ENCODE results near the gene CES5A.
"Not testable (repeated sequence)": the region's sequence is repeated elsewhere in the genome, so short reads cannot be mapped to it uniquely, and the experiment has no call there.

The CES5A gene

DNA sequence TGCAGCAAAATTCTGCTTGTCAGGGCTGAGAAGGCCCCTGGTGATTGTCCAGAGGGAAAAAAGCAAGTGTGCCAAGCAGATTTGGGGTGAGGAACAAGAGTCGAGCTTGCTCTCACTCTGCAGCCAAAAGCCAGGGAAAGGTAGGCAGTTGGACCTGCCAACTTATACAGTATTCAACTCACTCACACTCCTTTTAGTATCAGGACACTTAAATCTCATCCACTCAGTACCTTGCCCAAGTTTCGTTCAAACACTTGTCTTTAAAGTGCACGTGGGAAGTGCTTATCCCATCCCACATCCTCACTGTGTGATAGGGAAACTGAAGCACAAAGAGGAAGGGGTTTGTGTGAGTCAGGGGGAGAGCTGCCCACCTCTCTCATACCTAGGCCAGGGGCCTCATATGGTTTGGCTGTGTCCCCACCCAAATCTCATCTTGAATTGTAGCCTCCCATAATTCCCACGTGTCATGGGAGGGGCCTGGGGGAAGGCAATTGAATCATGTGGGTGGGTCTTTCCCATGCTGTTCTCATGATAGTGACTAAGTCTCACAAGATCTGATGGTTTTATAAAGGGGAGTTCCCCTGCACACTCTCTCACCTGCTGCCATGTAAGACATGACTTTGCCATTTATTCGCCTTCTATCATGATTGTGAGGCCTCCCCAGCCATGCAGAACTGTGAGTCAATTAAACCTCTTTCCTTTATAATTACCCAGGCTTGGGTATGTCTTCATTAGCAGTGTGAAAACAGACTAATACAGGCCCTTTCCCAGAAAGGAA lies 25.6 kb upstream of the CES5A start:
- no peak overlapping the region for H3K4me3 Mint-ChIP-seq
- H3K9me3 Mint-ChIP-seq: peaks cover 17% of the 10 kb centered on the region
- CTCF ChIA-PET: no interaction called here
- no peaks in the 10 kb centered on the region for H3K4me1 Mint-ChIP-seq
- H3K27me3 Mint-ChIP-seq: no peaks in the 10 kb centered on the region
- no peaks in the 10 kb centered on the region for H3K36me3 Mint-ChIP-seq
- no peak for DNase-seq
- H3K27ac Mint-ChIP-seq: no peak overlapping the region

DNA sequence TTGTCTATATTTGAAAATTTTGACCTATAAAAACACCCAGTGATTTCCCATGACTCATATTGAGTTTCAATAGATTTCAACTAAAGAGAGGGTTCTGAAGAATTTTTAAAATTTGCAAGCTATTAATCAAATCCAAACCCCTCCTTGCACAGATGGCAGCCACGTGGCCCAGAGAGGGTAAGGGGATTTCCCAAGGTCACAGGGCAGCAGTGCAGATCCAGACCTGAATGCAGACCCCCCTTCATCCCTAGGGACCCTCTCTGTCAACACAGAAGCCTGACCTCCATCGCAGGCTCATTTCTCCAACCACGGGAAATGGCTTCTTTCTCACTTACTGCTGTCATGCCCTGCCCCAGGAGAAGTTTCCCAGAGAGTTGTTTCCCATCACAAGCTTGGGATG lies 24.7 kb upstream of the CES5A start:
- Mint-ChIP-seq H3K27me3 (no peaks in the 10 kb centered on the region), H3K9me3 (peaks cover 17% of the 10 kb centered on the region), H3K4me1 (no peaks in the 10 kb centered on the region), H3K4me3 (no peak overlapping the region), H3K27ac (no peak overlapping the region), H3K36me3 (no peaks in the 10 kb centered on the region)
- no peak for DNase-seq
- CTCF ChIA-PET: no interaction called here

DNA sequence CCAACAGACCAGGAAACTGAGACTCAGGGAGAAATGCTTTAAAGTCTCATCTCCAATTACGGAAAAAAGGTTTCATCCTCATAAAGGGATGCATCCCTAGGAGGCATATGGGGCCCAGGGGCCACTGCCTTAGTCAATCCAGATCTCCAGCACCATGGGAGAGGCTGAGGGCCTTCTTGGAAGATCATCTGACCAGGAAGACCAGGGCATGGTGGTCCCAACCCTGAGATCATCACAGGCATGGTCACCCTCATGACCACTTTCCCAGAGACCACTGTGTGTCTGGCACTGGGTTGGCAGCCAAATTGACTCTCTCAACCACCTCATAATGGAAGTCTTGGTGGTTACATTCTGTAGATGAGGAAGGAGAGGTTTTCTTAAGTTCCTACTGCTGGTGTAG lies 23.4 kb upstream of the CES5A start:
- Mint-ChIP-seq H3K4me3 (no peak overlapping the region), H3K36me3 (no peaks in the 10 kb centered on the region), H3K27ac (no peak overlapping the region), H3K9me3 (peaks cover 8% of the 10 kb centered on the region), H3K4me1 (no peaks in the 10 kb centered on the region), H3K27me3 (no peaks in the 10 kb centered on the region)
- DNase-seq: no peak
- CTCF ChIA-PET: no interaction called here

DNA sequence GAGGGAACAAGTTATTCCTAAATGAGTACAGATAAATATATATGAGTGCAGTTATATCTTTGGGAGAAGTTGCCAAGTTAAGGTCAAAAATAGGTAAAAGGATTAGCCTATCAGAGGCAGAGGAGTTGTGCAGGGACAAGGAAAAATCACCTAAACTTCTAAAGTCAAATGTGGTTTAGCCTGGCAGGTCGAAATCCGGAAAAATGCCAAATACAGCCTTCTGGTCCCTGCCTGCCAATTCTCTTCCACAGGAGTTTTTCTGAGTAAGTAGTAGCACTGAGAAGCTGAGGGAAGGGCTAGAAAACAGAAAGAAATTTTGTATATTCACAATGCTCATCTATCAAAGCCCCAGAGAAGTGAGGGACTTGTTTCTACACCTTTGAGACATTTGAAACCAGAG lies 17.6 kb upstream of the CES5A start:
- DNase-seq: no peak
- no peaks in the 10 kb centered on the region for H3K27me3 Mint-ChIP-seq
- CTCF ChIA-PET: no interaction called here
- no peak overlapping the region for H3K27ac Mint-ChIP-seq
- no peaks in the 10 kb centered on the region for H3K4me1 Mint-ChIP-seq
- H3K36me3 Mint-ChIP-seq: no peaks in the 10 kb centered on the region
- H3K9me3 Mint-ChIP-seq: peaks cover 23% of the 10 kb centered on the region
- H3K4me3 Mint-ChIP-seq: no peak overlapping the region

DNA sequence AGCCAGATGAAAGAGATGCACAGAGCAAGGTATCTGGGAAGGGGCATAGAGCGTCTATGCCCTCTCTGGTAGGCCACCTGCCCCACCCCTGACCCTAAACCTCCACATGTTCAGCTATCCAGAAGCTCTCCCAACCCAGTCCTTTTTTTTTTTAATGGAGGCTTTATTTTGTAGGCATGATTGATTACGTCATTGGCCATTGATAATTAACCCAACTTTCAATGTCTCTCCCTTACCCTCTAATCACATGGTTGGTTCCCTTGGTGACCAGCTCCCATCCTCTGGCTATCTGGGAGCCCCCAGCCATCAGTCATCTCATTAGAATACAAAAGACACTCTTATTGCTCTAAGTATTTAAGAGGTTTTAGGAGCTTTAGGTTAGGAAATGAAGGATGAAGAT lies 14.3 kb upstream of the CES5A start:
- Mint-ChIP-seq H3K9me3 (peaks cover 23% of the 10 kb centered on the region), H3K27ac (no peak overlapping the region), H3K4me1 (no peaks in the 10 kb centered on the region), H3K27me3 (no peaks in the 10 kb centered on the region), H3K36me3 (no peaks in the 10 kb centered on the region), H3K4me3 (no peak overlapping the region)
- CTCF ChIA-PET: no interaction called here
- DNase-seq: no peak

DNA sequence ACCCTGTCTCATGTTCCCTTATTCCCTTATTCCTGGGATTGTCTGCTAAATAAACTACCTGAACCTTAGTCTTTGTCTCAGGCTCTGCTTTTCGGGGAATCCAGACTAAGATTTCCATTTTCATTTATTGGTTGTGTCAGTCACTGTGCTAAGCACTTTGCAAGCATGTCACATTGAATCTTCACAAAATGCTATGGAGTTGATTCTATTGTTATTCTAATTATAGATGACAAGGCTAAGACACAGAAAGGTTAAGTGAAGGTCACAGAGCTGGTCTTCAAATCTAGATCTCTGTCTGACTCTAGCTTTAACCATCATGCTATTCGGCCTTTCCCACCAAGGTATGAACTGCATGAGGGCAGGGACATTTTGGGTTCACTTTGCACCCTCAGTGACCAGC lies 13.4 kb upstream of the CES5A start:
- CTCF ChIA-PET: no interaction called here
- no peaks in the 10 kb centered on the region for H3K4me1 Mint-ChIP-seq

DNA sequence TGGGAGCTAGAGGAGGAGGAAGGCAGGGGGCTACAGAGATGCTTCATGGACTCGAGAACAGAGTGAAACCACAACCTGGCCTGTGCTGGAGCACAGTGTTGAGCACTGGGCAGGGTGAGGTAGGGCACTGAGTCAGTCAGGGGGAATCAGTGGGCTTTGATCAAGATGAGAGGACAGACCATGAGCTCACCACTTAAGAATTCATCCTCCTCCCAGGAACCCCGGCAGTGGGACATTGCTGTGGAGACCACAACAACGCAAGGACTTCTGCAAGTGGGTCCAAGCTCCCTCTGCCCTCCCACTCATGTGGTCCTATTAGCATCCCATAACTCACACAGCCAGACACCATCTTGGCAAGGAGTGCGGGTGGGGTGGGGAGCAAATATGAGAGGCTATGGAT lies 1.7 kb upstream of the CES5A start:
- H3K27ac Mint-ChIP-seq: no peak overlapping the region
- no peaks in the 10 kb centered on the region for H3K9me3 Mint-ChIP-seq
- peaks cover 3% of the 10 kb centered on the region for H3K27me3 Mint-ChIP-seq
- no peaks in the 10 kb centered on the region for H3K36me3 Mint-ChIP-seq
- CTCF ChIA-PET: no interaction called here
- H3K4me3 Mint-ChIP-seq: no peak overlapping the region
- no peaks in the 10 kb centered on the region for H3K4me1 Mint-ChIP-seq
- DNase-seq: no peak

More for the DNA sequence above, 13.4 kb upstream of the CES5A start:
- DNase-seq: no peak
- Mint-ChIP-seq H3K27ac (no peak overlapping the region), H3K36me3 (no peaks in the 10 kb centered on the region), H3K9me3 (peaks cover 23% of the 10 kb centered on the region), H3K27me3 (no peaks in the 10 kb centered on the region), H3K4me3 (no peak overlapping the region)

DNA sequence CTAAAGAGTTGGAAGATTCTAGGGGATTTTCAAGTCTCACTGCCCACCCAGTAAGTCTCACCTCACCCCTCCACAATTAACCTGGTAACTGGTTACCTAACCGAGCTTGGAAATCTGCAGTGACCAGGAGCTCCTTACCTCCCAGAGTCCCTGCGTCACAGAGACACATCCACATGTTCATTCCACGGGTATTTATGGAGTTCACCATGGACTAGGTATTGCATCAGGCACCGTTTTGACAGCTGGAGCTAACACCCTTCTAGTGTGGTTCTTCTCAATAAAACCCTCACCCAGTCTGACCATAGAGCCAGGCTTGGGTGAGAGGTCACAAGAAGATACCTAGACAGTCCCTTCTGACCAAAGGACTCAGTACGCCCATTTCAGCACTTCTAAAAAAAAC lies 2.1 kb downstream of the CES5A start:
- DNase-seq: no peak
- Mint-ChIP-seq H3K4me1 (no peaks in the 10 kb centered on the region), H3K27me3 (peaks cover 3% of the 10 kb centered on the region), H3K4me3 (no peak overlapping the region), H3K9me3 (no peaks in the 10 kb centered on the region), H3K36me3 (no peaks in the 10 kb centered on the region), H3K27ac (no peak overlapping the region)
- CTCF ChIA-PET: interaction anchor here (1.0 kb wide), 1 partner anchor 408 kb away, joined by 5 read pairs; no protein-coding TSS in a partner anchor

DNA sequence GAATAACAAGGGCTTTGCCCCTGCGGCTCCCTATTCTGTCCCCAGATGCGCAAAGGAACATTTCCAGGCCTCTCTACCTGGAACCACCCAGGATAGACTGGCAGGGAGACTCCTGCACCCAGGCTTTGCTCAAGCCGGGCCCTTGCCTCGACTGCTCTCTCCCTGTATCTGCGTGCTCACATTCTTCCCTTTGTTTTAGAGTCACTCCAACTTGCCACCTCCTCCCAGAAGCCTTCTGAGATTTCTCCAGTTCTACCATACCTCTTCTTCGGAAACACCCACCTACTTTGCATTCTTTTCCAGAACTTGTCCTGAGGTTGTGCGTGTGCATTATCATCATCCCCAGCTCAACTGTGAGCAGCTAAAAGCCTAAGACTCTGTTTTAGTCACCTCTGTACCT lies 3.0 kb downstream of the CES5A start:
- Mint-ChIP-seq H3K9me3 (no peaks in the 10 kb centered on the region), H3K36me3 (no peaks in the 10 kb centered on the region), H3K27ac (no peak overlapping the region), H3K27me3 (peaks cover 3% of the 10 kb centered on the region), H3K4me3 (no peak overlapping the region), H3K4me1 (no peaks in the 10 kb centered on the region)
- CTCF ChIA-PET: interaction anchor here (1.0 kb wide), 1 partner anchor 407 kb away, joined by 5 read pairs; no protein-coding TSS in a partner anchor
- no peak for DNase-seq

DNA sequence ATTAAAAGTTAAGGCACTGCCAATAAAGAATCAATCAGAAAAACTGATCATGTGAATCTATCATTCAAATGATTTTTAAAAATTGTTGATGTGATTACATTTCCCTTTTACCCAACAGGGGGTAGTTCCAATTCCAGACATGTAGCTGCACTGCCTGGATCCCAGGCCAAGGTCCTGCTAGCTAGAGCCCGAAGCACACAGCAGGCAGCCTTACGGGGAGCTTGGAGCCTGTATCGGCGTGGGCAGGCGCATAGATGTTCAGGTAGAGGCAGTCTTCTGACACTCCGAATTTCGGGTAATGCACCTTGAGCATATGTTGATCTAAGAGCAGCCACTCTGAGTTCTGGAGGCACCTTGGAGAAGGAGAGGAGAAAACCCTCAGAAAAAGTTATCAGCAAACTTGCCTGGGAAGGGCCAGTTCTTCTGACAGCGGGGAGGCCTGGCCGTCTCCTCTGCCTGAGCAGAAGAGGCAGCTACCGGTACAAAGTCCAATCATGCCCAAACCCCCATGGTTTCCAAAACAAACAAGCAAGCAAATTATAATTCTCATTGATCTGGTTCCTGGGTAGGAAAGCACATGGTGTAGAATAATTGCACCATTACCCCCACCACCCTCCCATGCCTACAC lies 3.6 kb downstream of the CES5A start:
- Mint-ChIP-seq H3K27ac (no peak overlapping the region), H3K4me1 (no peaks in the 10 kb centered on the region), H3K4me3 (no peak overlapping the region), H3K9me3 (no peaks in the 10 kb centered on the region), H3K36me3 (no peaks in the 10 kb centered on the region), H3K27me3 (peaks cover under 1% of the 10 kb centered on the region)
- CTCF ChIA-PET: no interaction called here
- no peak for DNase-seq

DNA sequence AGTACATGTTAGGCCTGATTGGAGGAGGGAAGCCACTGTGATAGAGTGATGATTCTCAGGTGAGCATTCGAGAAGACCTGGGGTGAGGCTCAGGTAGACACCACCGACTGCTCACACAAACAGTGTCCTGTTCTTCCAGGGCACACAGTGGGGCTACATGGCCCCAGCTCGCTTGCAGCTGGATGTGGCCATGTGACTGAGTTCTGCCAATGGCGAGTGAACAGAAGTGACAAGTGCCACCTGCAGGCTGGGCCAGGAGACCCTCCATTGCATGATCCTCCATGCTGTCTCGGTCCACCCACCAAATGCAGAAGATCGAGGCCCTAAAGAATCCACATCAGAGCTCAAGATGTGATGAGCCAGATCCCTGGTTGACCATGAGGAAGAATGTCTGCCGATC lies 6.2 kb downstream of the CES5A start:
- CTCF ChIA-PET: no interaction called here
- no peaks in the 10 kb centered on the region for H3K4me1 Mint-ChIP-seq
- no peak for DNase-seq
- H3K9me3 Mint-ChIP-seq: no peaks in the 10 kb centered on the region
- no peak overlapping the region for H3K27ac Mint-ChIP-seq
- no peaks in the 10 kb centered on the region for H3K36me3 Mint-ChIP-seq
- H3K4me3 Mint-ChIP-seq: no peak overlapping the region
- no peaks in the 10 kb centered on the region for H3K27me3 Mint-ChIP-seq

DNA sequence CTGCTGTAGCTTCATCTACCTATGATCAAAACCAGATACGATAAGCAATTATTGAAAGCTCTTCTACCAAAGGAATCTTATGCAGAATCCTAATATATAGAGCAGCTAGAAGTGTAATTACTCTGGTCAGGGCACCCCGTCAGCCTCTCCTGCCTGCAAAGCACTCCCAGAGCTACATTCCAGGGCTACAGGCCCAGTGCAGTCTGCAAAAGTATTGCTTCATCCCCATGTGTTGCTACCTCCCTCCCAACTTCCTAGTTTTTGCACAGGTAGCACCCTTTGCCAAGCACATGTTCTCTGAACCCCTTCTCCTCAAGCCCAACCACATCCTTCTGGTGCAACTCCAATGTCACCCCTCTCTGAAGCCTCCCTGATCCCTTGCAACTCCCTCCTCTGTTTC lies 7.0 kb downstream of the CES5A start:
- CTCF ChIA-PET: no interaction called here
- Mint-ChIP-seq H3K36me3 (no peaks in the 10 kb centered on the region), H3K9me3 (no peaks in the 10 kb centered on the region)

DNA sequence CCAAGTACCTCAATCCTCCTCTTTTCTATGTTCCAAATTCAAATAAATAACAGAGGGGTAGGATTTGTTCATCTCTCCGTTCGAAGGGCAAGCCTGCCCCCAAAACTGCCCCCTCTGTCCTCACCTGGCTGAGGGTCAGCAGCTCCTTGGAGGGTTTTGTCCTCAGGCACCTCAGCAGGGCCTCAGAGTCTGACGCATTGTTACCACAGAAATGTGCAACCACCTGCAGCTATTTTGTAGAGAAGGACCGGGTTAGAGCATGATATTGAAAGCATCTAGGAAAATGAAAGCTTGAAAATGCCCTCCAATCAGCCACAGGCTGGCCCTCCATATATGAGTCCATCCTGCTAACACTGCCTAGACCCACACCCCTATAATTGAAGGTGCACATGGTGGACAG lies 13.9 kb downstream of the CES5A start:
- H3K4me1 Mint-ChIP-seq: no peaks in the 10 kb centered on the region
- H3K36me3 Mint-ChIP-seq: no peaks in the 10 kb centered on the region
- H3K4me3 Mint-ChIP-seq: no peak overlapping the region
- CTCF ChIA-PET: no interaction called here
- no peaks in the 10 kb centered on the region for H3K9me3 Mint-ChIP-seq
- no peak overlapping the region for H3K27ac Mint-ChIP-seq
- no peak for DNase-seq
- H3K27me3 Mint-ChIP-seq: no peaks in the 10 kb centered on the region

More for the DNA sequence above, 7.0 kb downstream of the CES5A start:
- H3K4me3 Mint-ChIP-seq: no peak overlapping the region
- no peaks in the 10 kb centered on the region for H3K4me1 Mint-ChIP-seq
- no peak for DNase-seq
- H3K27me3 Mint-ChIP-seq: no peaks in the 10 kb centered on the region
- no peak overlapping the region for H3K27ac Mint-ChIP-seq

DNA sequence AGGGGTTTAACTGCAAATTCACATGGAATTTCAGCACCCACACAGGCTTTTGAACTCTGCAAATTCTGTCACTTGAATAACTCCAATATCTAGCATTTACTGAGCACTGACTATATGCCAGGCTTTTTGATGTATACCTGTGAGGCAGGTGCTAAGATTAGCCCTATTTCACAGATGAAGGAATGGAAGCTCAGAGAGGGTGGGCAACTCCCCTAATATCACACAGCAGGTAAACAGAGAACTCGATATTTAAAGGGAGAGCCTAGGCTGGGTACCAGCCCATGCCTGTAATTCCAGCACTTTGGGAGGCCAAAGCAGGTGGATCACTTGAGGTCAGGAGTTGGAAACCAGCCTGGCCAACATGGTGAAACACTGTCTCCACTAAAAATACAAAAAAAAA lies 17.5 kb downstream of the CES5A start:
- H3K9me3 Mint-ChIP-seq, H3K27me3 Mint-ChIP-seq, H3K36me3 Mint-ChIP-seq, DNase-seq, CTCF ChIA-PET, H3K27ac Mint-ChIP-seq, H3K4me1 Mint-ChIP-seq, H3K4me3 Mint-ChIP-seq: not testable (repeated sequence)

DNA sequence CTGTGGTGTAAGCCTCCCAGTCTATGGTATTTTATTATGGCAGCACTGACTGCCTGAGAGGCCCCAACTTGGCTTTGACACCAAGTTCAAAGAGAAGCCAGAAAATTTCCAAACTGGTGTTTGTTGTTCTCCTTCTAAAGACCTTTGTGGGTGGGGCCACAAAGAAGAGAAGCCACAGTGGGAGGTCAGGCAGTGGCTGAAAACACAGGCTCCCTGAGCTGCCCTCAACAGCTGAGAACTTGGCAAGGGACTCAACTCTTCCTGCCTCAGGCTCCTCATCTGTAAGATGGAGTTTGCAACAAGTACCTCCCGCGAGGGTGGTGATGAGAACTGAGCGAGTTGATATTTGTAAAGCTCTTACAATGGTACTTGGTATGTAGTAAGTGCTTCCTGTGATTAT lies 18.2 kb downstream of the CES5A start:
- Mint-ChIP-seq H3K27me3 (no peaks in the 10 kb centered on the region), H3K9me3 (no peaks in the 10 kb centered on the region), H3K4me1 (no peaks in the 10 kb centered on the region), H3K4me3 (no peak overlapping the region), H3K27ac (no peak overlapping the region), H3K36me3 (no peaks in the 10 kb centered on the region)
- CTCF ChIA-PET: no interaction called here
- no peak for DNase-seq

Measured in activated naive CD4-positive, alpha-beta T cell treated with anti-CD3 and anti-CD28 coated beads, Interleukin-2, amount 10 ng/mL, durations not matched to agents 7 days and 5 days (primary cell).